Activated T-cell treated with anti-CD3 and anti-CD28 coated beads, Interleukin-2, amount 50 U/mL, for 1 hour (primary cell): ENCODE data around the gene C11orf87.

ENCODE experiments used
- DNase-seq: peaks from one replicate; pipeline ENCODE4 v3.0.0-alpha.2; 2020

The C11orf87 gene

GRCh38 chr11:109454857-109455256 is 32.9 kb downstream of the C11orf87 start:
- no peak for DNase-seq
